ENCODE results near the gene TDP2.

GRCh38 chr6:24696097-24696496 is 29.4 kb upstream of the TDP2 start:
- no peak for TF ChIP-seq SIN3A (IDR thresholded peaks at IDR 0.05; ENCODE audit: low read depth)
- TF ChIP-seq CTCF (IDR thresholded peaks at IDR 0.05 in 2 of 3, conservative IDR thresholded peaks at IDR 0.05 in 1 of 3; ENCODE audit: borderline replicate concordance in 1 of 3, insufficient read depth in 1 of 3, low read depth in 2 of 3, low read length in 2 of 3) = no peak
- no peak for TF ChIP-seq ELF1 (IDR thresholded peaks at IDR 0.05; ENCODE audit: borderline replicate concordance, low read depth)

Measured in HCT116 (cell line).